ENCODE measurements around the gene MACROD2.

DNA sequence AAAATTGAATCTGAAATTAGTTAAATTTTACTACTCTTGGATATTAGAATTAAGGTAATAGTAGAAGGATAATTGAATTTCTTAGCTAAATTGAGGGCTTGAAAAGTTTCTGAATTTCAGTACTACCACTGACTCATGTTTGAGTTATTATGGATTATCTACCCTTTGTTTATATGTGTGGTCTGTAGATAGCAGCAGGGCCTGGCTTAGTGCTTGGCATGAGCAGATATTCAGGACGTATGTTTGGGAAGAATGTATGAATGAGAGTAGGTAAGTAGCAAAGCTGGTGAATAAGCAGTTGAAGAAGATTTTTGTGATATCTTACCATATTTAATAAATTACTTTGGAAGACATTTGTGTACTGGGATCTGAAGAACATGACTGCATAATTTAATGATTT is 152.7 kb downstream of the MACROD2 start:
- TF ChIP-seq, protein P1, sequence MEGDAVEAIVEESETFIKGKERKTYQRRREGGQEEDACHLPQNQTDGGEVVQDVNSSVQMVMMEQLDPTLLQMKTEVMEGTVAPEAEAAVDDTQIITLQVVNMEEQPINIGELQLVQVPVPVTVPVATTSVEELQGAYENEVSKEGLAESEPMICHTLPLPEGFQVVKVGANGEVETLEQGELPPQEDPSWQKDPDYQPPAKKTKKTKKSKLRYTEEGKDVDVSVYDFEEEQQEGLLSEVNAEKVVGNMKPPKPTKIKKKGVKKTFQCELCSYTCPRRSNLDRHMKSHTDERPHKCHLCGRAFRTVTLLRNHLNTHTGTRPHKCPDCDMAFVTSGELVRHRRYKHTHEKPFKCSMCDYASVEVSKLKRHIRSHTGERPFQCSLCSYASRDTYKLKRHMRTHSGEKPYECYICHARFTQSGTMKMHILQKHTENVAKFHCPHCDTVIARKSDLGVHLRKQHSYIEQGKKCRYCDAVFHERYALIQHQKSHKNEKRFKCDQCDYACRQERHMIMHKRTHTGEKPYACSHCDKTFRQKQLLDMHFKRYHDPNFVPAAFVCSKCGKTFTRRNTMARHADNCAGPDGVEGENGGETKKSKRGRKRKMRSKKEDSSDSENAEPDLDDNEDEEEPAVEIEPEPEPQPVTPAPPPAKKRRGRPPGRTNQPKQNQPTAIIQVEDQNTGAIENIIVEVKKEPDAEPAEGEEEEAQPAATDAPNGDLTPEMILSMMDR (IDR thresholded peaks at IDR 0.05; ENCODE audit: low read depth, low read length, missing input control) = no peak
- TF ChIP-seq NR2F2 (IDR thresholded peaks at IDR 0.05) (no peak), REST (IDR thresholded peaks at IDR 0.05) (no peak), ATF3 (IDR thresholded peaks at IDR 0.05) (no peak), TAF1 (conservative IDR thresholded peaks at IDR 0.05) (no peak), EGR1 (IDR thresholded peaks at IDR 0.05; ENCODE audit: low read depth in 2 of 2) (no peak)
- TF ChIP-seq, protein P2, sequence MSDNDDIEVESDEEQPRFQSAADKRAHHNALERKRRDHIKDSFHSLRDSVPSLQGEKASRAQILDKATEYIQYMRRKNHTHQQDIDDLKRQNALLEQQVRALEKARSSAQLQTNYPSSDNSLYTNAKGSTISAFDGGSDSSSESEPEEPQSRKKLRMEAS (IDR thresholded peaks at IDR 0.05) = no peak
- TF ChIP-seq, protein P3, sequence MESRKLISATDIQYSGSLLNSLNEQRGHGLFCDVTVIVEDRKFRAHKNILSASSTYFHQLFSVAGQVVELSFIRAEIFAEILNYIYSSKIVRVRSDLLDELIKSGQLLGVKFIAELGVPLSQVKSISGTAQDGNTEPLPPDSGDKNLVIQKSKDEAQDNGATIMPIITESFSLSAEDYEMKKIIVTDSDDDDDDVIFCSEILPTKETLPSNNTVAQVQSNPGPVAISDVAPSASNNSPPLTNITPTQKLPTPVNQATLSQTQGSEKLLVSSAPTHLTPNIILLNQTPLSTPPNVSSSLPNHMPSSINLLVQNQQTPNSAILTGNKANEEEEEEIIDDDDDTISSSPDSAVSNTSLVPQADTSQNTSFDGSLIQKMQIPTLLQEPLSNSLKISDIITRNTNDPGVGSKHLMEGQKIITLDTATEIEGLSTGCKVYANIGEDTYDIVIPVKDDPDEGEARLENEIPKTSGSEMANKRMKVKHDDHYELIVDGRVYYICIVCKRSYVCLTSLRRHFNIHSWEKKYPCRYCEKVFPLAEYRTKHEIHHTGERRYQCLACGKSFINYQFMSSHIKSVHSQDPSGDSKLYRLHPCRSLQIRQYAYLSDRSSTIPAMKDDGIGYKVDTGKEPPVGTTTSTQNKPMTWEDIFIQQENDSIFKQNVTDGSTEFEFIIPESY (IDR thresholded peaks at IDR 0.05) = no peak

Measured in liver (tissue), 3 donors.